GM18511 (cell line): ENCODE data around the gene EIF3I.

Source experiments
- ATAC-seq: cut with Tn5 transposase; IDR thresholded peaks from one replicate; pipeline ENCODE4 v1.9.1; 2021; ENCODE audit warnings: mild to moderate bottlenecking, moderate library complexity; ENCODE audit not compliant: unreplicated experiment

Gene EIF3I

DNA sequence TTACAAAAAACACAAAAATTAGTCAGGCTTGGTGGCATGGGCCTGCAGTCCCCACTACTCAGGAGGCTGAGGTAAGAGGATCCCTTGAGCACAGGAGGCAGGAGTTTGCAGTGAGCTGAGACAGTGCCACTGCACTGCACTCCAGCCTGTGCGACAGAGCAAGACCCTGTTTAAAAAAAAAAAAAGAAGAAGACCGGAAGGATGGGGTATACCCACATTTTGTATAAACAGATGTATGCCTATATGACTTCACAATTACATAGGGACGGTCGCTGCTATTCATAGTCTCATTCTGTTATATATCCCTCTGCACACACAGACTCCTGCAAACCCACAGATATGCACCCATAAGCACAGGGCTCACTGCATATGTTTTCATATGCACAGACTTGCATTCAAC, 41.5 kb downstream of the EIF3I start:
- ATAC-seq: no peak

DNA sequence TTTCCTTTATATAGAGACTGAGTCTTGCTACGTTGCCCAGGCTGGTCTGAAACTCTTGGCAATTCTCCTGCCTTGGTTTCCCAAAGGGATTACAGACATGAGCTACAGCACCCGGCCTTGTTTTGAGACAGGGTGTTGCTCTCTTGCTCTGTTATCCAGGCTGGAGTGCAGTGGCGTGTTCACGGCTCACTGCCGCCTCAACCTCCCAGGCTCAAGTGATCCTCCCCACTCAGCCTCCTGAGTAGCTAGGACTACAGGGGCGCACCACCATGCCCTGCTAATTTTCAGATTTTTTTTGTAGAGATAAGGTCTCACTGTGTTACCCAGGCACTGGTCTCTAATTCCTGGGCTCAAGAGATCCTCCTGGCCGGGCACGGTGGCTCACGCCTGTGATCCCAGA, 43.6 kb downstream of the EIF3I start:
- ATAC-seq: no peak

DNA sequence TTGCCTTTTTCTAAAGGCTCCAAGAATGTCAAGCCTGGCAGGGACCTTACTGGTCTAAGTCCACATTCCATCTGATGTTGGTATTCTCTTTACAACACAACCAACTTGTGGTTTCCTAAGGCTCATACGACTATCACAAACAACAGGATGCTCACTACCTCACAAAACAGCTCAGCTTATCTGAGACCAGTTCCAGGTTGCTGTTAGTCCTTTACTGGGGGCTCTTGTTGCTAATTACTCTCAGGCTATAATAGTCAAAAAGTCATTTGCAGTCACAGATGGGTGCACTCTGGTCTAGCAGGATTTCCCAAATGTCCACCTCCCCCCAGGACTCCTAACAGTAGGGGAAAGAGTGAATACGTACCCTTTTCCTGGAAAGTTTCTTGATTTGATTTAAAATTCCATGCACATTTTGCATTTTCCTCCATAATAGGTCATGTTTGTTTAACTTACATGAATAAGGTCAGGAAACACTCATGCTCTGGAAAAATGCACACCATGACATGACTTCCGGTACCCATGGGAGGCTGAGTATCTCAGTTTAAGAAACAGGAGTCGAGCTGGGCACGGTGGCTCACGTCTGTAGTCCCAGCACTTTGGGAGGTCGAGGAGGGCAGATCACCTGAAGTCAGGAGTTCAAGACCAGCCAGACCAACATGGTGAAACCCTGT, 44.8 kb downstream of the EIF3I start:
- no peak for ATAC-seq

DNA sequence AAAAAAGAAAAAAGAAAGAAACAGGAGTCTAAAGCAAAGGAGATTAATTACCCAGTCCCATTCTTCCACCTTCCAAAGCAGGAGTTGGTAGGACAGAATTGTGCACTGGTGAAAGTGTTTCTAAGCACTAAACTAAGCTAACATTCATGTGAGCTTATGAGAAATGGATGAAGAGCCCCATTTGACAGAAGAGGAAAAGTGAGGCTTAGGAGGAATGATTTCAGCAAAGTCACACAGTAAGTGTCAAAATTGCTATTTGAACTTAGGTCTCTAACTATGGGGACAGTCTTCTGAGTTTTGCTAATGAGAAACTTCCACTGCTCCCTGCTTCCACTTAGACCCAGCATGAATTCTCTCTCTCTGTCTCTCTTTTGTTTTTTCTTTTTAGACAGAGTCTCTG, 47.5 kb downstream of the EIF3I start:
- ATAC-seq: no peak

DNA sequence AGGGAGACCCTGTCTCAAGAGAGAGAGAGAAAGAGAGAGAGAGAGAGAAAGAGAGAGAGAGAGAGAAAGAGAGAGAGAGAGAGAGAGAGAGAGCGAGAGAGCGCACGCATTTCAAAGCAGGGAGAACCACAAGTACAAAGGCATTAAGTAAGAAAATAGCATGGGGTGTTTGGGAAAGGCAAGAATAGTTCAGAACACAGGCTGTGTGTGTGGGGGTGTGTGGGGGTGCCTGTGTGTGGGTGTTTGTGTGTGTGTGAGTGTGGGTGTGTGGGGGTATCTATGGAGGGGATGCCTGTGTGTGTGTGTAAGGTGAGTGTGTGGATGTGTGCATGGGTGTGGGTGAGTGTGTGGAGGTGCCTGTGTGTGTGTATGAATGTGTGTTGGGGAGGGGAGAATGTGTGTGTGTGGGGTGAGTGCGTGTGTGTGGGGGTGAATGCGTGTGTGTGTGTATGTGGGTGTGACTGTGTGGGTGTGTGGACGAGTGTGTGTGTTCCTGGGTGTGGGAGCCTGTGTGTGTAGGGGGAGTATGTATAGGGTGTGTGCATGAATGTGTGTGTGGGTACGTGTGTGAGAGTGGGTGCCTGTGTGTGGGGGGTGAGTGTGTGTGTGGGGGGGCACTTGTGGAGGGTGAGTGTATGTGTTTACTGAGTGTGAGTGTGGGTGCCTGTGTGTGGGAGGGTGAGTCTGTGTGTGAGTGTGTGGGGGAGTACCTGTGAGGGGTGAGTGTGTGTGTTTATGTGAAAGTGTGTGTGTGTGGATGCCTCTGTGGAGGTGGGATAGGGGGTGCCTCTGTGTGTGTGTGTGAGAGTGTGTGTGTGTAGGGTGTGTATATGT, 50.6 kb downstream of the EIF3I start:
- ATAC-seq: no peak

DNA sequence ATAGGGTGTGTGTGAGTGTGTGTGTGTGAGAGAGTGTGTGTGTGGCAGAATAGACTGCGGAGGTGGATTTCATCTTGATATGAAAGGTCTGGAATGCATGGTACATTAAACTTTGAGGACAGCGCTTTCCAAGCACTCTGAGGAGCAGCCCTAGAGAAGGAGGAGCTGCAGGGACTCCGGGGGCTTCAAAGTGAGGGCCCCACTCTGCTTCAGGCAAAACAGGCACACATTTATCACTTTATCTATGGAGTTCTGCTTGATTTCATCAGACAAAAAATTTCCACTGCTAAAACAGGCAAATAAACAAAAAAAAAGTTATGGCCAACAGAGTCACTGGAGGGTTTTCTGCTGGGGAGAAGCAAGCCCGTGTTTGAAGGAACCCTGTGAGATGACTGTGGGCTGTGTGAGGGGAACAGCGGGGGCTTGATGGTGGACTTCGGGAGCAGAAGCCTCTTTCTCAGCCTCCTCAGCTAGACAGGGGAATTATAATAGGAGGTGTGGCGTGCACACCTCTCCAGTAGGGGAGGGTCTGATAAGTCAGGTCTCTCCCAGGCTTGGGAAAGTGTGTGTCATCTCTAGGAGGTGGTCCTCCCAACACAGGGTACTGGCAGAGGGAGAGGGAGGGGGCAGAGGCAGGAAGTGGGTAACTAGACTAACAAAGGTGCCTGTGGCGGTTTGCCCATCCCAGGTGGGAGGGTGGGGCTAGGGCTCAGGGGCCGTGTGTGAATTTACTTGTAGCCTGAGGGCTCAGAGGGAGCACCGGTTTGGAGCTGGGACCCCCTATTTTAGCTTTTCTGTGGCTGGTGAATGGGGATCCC, 51.4 kb downstream of the EIF3I start:
- ATAC-seq: no peak

DNA sequence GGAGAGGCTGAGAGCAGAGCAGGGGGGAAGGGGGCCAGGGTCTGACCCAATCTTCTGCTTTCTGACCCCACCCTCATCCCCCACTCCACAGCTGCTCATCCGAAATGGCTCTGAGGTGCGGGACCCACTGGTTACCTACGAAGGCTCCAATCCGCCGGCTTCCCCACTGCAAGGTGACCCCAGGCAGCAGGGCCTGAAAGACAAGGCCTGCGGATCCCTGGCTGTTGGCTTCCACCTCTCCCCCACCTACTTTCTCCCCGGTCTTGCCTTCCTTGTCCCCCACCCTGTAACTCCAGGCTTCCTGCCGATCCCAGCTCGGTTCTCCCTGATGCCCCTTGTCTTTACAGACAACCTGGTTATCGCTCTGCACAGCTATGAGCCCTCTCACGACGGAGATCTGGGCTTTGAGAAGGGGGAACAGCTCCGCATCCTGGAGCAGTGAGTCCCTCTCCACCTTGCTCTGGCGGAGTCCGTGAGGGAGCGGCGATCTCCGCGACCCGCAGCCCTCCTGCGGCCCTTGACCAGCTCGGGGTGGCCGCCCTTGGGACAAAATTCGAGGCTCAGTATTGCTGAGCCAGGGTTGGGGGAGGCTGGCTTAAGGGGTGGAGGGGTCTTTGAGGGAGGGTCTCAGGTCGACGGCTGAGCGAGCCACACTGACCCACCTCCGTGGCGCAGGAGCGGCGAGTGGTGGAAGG, 52.6 kb downstream of the EIF3I start:
- ATAC-seq: no peak

DNA sequence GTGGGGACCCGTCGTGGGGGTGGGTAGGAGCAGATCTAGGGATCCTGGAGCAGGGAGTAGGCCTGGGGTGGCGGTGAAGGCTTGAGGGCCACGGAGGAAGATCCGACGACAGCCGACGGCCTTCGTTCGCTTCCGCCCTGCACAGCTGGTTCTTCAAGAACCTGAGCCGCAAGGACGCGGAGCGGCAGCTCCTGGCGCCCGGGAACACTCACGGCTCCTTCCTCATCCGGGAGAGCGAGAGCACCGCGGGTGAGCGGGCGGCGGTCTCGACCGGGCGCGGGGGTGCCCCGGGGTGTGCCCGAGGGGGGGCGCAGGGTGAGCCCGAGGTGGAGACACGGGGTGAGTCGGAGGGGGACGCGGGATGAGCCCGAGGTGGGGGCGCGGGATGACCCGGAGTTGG, 53.2 kb downstream of the EIF3I start:
- ATAC-seq: no peak

DNA sequence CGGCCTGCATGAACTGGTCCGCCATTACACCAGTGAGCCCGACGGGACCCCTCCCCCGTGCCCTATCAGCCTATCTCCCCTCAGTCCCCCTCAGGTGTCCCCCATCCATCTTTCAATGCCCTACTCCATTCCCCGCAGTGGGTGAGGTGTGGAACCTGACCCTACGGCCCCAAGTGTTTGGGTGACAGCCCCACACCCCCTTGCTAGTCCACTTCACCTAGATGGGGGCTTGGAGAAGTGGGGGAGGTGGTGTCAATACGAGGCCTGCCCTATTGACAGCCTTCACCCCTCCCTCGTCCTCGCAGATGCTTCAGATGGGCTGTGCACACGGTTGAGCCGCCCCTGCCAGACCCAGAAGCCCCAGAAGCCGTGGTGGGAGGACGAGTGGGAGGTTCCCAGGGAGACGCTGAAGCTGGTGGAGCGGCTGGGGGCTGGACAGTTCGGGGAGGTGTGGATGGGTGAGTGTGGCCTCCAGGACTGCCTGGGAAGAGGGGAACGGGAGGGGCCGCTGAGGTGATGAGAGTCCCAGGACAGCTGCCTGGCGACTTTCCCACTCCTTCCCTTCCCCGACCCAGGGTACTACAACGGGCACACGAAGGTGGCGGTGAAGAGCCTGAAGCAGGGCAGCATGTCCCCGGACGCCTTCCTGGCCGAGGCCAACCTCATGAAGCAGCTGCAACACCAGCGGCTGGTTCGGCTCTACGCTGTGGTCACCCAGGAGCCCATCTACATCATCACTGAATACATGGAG, 54.0 kb downstream of the EIF3I start:
- no peak for ATAC-seq
